ENCODE results near the gene IQCH. TPM values are rescaled to one million over a fixed set of nuclear protein-coding genes. Genes with fewer than 3 reads are reported as not detected.

IQCH gene
- polyA plus RNA-seq, 1 of the 3 experiments (the other 2 are of a cell fraction) = 0.81 TPM

- Histone ChIP-seq H3K27me3 (ENCODE audit: insufficient read depth) (no peaks in the 10 kb centered on the region), H2AFZ (ENCODE audit: low read depth) (no peak overlapping the region), H3K4me3 (ENCODE audit: low read depth in 2 of 2, low read length in 1 of 2) (no peak overlapping the region), H3K9me3 (no peaks in the 10 kb centered on the region), H3K4me1 (ENCODE audit: control insufficient read depth in 1 of 2, insufficient read depth in 2 of 2, low read depth in 1 of 2, low read length in 1 of 2) (no peaks in the 10 kb centered on the region; a peak in 1 of 4 replicates), H3K36me3 (replicated peaks in 1 of 2; ENCODE audit: control insufficient read depth in 1 of 2, insufficient read depth in 2 of 2, low read length in 1 of 2) (no peaks in the 10 kb centered on the region), H3K79me2 (ENCODE audit: insufficient read depth) (no peaks in the 10 kb centered on the region), H3K9ac (no peak overlapping the region), H3K4me2 (no peak overlapping the region), H3F3A (replicated peaks; ENCODE audit: insufficient read depth) (no peaks in the 10 kb centered on the region), H3K27ac (ENCODE audit: low read depth in 2 of 2, low read length in 1 of 2) (no peak overlapping the region), H3K9me2 (no peaks in the 10 kb centered on the region), H4K20me1 (ENCODE audit: insufficient read depth) (no peaks in the 10 kb centered on the region)
- no peak for DNase-seq
- ChIA-PET CTCF (interaction anchor here (0.6 to 2.5 kb wide), 4 partner anchors 11 to 840 kb away, joined by 3 to 13 read pairs (median 8); no protein-coding TSS in a partner anchor), POLR2A (no interaction called here)
- WGBS (ENCODE audit: low lambda C conversion rate) = 66% methylated on average over 2 of the region's 2 CpGs
- TF ChIP-seq PBX3 (IDR thresholded peaks at IDR 0.05) (no peak), MXI1 (IDR thresholded peaks at IDR 0.05; ENCODE audit: low read depth, low read length) (no peak), IRF3 (IDR thresholded peaks at IDR 0.05; ENCODE audit: low read depth, low read length) (no peak), GABPA (IDR thresholded peaks at IDR 0.05; ENCODE audit: low read depth) (no peak), NRF1 (IDR thresholded peaks at IDR 0.05; ENCODE audit: low read depth, low read length) (no peak), FOXJ3 (CRISPR knock-in tag; IDR thresholded peaks at IDR 0.05) (no peak), RAD21 (IDR thresholded peaks at IDR 0.05; ENCODE audit: low read length) (no peak), JUND (IDR thresholded peaks at IDR 0.05) (no peak), USF2 (IDR thresholded peaks at IDR 0.05; ENCODE audit: borderline replicate concordance, low read depth, low read length) (no peak), ZBTB33 (IDR thresholded peaks at IDR 0.05; ENCODE audit: borderline replicate concordance, low read depth) (no peak), CTCF (IDR thresholded peaks at IDR 0.05) (no peak), TEAD4 (IDR thresholded peaks at IDR 0.05; ENCODE audit: borderline replicate concordance, insufficient read depth) (no peak), RFX5 (IDR thresholded peaks at IDR 0.05; ENCODE audit: low read length) (no peak), EP300 (IDR thresholded peaks at IDR 0.05; ENCODE audit: borderline replicate concordance in 1 of 2, low read depth in 1 of 2, low read length in 1 of 2) (no peak), MEF2A (IDR thresholded peaks at IDR 0.05; ENCODE audit: borderline replicate concordance, low read depth) (no peak), YY1 (IDR thresholded peaks at IDR 0.05; ENCODE audit: low read depth) (no peak), FOSL2 (IDR thresholded peaks at IDR 0.05; ENCODE audit: borderline replicate concordance, low read depth) (no peak), SMC3 (IDR thresholded peaks at IDR 0.05; ENCODE audit: low read depth, low read length) (no peak), POLR2AphosphoS5 (IDR thresholded peaks at IDR 0.05; ENCODE audit: low read depth, low read length) (no peak)
These were observed 189.5 kb downstream of the IQCH start for GRCh38 chr15:67444100-67444499.
